ENCODE measurements around the gene STAC2. TPM values are rescaled to one million over a fixed set of nuclear protein-coding genes. Genes with fewer than 3 reads are reported as not detected.
A peak's percentile ranks its signal among the peaks of the same experiment; 100 is the strongest.
"Not testable (repeated sequence)": the region's sequence is repeated elsewhere in the genome, so short reads cannot be mapped to it uniquely, and the experiment has no call there.

STAC2 gene
- total RNA-seq, 2 experiments from 2014 or later, result not detected

DNA sequence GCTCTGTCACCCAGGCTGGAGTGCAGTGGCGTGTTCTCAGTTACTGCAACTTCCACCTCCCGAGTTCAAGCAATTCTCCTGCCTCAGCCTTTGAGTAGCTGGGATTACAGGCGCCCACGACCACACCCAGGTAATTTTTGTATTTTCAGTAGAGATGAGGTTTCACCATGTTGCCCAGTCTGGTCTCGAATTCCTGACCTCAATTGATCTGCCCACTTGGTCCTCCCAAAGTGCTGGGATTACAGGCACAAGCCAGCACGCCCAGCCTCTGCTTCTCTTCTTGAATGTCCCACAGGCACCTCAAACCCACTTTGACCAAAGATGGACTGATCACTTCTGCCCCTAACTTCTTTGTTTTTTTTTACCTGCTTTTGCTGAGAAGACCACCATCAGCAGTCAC, 55.2 kb downstream of the STAC2 start:
- POLR2A ChIA-PET, result no interaction called here
- peaks cover 5% of the 10 kb centered on the region for H3K9me3 Mint-ChIP-seq
- H3K4me1 Mint-ChIP-seq, result peaks cover 49% of the 10 kb centered on the region

GRCh38 chr17:39170109-39170508, 55.6 kb downstream of the STAC2 start:
- no peak overlapping the region for H3K4me3 Mint-ChIP-seq
- ChIA-PET POLR2A (no interaction called here), CTCF (interaction anchor here (0.7 to 3.0 kb wide), 3 partner anchors 17 to 186 kb away, joined by 3 to 11 read pairs (median 4); no protein-coding TSS in a partner anchor)
- H3K4me1 Mint-ChIP-seq, result peaks cover 49% of the 10 kb centered on the region
- no peak overlapping the region for H3K27ac Mint-ChIP-seq
- H3K9me3 Mint-ChIP-seq, result peaks cover 5% of the 10 kb centered on the region
- peaks cover 7% of the 10 kb centered on the region for H3K36me3 Mint-ChIP-seq (ENCODE audit: low read depth)
- peaks cover 26% of the 10 kb centered on the region for H3K27me3 Mint-ChIP-seq
- DNase-seq, result no peak

More for the DNA sequence above, 55.2 kb downstream of the STAC2 start:
- Mint-ChIP-seq H3K36me3 (ENCODE audit: low read depth) (peaks cover 7% of the 10 kb centered on the region), H3K4me3 (no peak overlapping the region), H3K27ac (peak overlapping the region; percentile 6), H3K27me3 (peaks cover 25% of the 10 kb centered on the region)
- DNase-seq, result no peak
- CTCF ChIA-PET, result interaction anchor here (0.6 to 3.0 kb wide), 5 partner anchors 17 to 473 kb away, joined by 3 to 11 read pairs (median 3); no protein-coding TSS in a partner anchor

DNA sequence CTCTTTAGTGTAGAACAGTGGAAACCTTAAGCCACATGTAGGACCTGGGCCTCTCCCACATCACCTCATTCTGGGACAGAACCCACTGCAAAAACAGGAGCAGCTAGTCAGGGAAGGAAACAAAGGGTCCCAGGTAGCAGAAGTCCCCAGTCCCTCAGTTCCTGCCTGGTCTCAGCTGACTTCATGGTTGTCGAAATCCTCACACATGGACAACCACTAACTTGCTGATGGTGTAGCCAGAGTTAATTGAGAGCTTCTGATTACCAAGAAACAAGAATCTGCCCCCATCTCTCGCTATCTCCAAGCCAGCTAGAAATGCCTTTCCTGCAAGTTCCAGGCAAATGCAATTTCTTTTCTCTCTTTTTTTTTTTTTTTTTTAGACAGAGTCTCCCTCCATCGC, 56.2 kb downstream of the STAC2 start:
- ChIA-PET CTCF (interaction anchor here (0.6 to 3.0 kb wide), 3 partner anchors 16 to 313 kb away, joined by 3 to 11 read pairs (median 3); no protein-coding TSS in a partner anchor), POLR2A (no interaction called here)
- Mint-ChIP-seq H3K4me1 (peaks cover 50% of the 10 kb centered on the region), H3K27ac (no peak overlapping the region), H3K36me3 (ENCODE audit: low read depth) (peaks cover 5% of the 10 kb centered on the region), H3K4me3 (no peak overlapping the region), H3K9me3 (peaks cover 5% of the 10 kb centered on the region), H3K27me3 (peaks cover 32% of the 10 kb centered on the region)
- no peak for DNase-seq

DNA sequence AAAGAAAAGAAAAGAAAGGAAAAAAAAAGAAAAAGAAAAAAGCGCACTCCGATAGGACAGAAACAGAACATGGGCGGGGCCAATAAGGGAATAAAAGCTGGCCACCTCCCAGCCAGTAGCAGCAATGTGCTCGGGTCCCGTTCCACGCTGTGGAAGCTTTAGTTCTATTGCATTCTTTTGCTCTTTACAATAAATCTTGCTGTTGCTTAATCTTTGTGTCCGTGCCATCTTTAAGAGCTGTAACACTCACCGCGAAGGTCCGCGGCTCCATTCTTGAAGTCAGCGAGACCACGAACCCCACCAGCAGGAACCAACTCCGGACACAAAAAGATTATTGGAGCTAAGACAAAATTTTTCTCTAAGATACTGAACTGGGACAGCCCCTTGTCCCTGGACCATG, 56.6 kb downstream of the STAC2 start:
- Mint-ChIP-seq H3K36me3 (ENCODE audit: low read depth) (peaks cover 5% of the 10 kb centered on the region), H3K4me1 (peaks cover 53% of the 10 kb centered on the region), H3K27me3 (peaks cover 33% of the 10 kb centered on the region), H3K4me3 (no peak overlapping the region), H3K9me3 (peaks cover 5% of the 10 kb centered on the region), H3K27ac (no peak overlapping the region)
- DNase-seq, result no peak
- CTCF ChIA-PET, result interaction anchor here (0.6 to 3.0 kb wide), 4 partner anchors 16 to 312 kb away, joined by 3 to 11 read pairs (median 4); no protein-coding TSS in a partner anchor
- POLR2A ChIA-PET, result no interaction called here

GRCh38 chr17:39168503-39168902, 57.2 kb downstream of the STAC2 start:
- POLR2A ChIA-PET; H3K36me3 Mint-ChIP-seq (ENCODE audit: low read depth); H3K9me3 Mint-ChIP-seq; H3K4me3 Mint-ChIP-seq; DNase-seq: not testable (repeated sequence)
- Mint-ChIP-seq H3K27ac (peak overlapping the region; percentile 50), H3K27me3 (peaks cover 34% of the 10 kb centered on the region), H3K4me1 (peaks cover 52% of the 10 kb centered on the region)
- CTCF ChIA-PET, result interaction anchor here (1.2 to 7.1 kb wide), 4 partner anchors 8 to 40 kb away, joined by 4 to 94 read pairs (median 40); partner anchors contain the start of gene PLXDC1

DNA sequence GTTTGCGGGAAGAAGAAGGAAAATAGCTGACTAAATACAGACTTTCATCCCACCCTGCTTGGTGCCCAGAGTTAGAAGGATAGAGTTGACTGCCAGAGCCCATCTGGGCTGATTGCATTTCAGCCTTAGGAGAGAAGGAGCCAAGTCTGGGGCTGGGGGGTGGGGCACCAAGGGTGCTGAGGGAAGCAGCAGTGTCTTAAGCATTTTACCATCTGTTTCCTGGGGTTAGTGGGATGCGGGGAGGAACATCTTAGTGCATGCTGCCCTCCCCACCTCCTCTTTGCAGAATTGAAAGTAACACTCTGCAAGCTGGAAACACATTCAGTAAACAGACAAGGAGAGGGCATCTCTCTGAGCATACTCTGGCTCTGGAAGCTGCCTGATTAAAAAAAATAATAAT, 58.3 kb downstream of the STAC2 start:
- H3K27ac Mint-ChIP-seq, result no peak overlapping the region
- H3K27me3 Mint-ChIP-seq, result peaks cover 34% of the 10 kb centered on the region
- POLR2A ChIA-PET, result no interaction called here
- CTCF ChIA-PET, result interaction anchor here (0.6 to 7.1 kb wide), 5 partner anchors 9 to 380 kb away, joined by 3 to 94 read pairs (median 5); partner anchors contain the start of gene PLXDC1
- peaks cover 5% of the 10 kb centered on the region for H3K36me3 Mint-ChIP-seq (ENCODE audit: low read depth)
- DNase-seq, result peak; percentile 31
- H3K4me3 Mint-ChIP-seq, result no peak overlapping the region
- H3K9me3 Mint-ChIP-seq, result peaks cover 5% of the 10 kb centered on the region
- peaks cover 43% of the 10 kb centered on the region for H3K4me1 Mint-ChIP-seq

DNA sequence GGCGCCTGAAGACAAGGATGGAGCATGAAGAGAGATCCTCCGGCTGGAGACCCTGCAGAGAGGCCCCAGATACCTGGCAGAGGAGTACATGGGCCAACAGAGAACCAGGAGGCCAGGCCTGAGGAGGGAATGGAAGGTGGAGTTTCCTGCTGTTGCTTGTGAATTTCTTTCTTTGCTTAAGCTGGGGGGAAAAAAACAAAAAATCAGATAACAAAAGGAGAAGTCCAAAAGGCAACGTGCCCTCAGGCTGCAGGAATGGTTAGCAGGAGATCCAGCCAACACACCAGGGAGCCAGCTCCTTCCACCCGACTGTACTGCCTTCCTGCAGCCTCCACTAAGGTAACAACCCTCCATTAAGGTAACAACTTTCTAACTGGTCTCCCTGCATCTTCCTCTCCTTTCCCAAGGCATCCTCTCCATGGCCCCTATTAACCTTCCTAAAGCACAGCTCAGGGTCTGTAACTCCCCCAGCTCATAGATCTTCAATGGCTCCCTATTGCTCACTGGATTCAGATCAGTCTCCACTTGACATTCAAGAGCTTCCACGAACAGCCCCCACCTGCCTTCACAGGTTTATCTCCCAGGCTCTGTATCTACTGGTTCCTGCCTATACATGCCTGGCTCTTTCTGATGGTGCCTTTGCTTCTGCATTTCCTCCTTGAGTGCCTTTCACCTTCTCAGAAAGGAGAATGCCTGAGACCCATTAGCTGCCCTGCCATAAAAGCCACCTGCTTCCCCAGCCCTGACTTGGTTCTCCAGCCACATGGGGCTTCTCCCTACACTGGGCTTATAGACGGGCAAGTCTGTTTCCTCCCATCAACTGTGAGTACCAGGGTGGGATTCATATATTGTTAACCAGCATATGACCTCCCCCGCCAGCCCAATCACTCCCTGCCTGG, 59.1 kb downstream of the STAC2 start:
- Mint-ChIP-seq H3K4me3 (no peak overlapping the region), H3K27ac (no peak overlapping the region), H3K4me1 (peaks cover 38% of the 10 kb centered on the region), H3K36me3 (ENCODE audit: low read depth) (peaks cover 5% of the 10 kb centered on the region), H3K27me3 (peaks cover 34% of the 10 kb centered on the region), H3K9me3 (peaks cover 5% of the 10 kb centered on the region)
- POLR2A ChIA-PET, result no interaction called here
- CTCF ChIA-PET, result interaction anchor here (0.5 to 7.1 kb wide), 10 partner anchors 9 to 438 kb away, joined by 3 to 94 read pairs (median 4); partner anchors contain the start of gene PLXDC1
- DNase-seq, result no peak

GRCh38 chr17:39165841-39166349, 59.9 kb downstream of the STAC2 start, which contains the start of gene ARL5C:
Gene ARL5C (minus strand): TSS chr17:39166161. CDS start chr17:39165760, 401 bp downstream.
- Mint-ChIP-seq H3K4me3 (peak within 1 kb of the TSS; percentile 81), H3K9me3 (peaks cover 5% of the 10 kb centered on the region), H3K36me3 (ENCODE audit: low read depth) (peaks cover 5% of the 10 kb centered on the region), H3K27ac (no peak within 1 kb of the TSS), H3K27me3 (peaks cover 34% of the 10 kb centered on the region), H3K4me1 (peaks cover 38% of the 10 kb centered on the region)
- DNase-seq, result no peak
- ChIA-PET POLR2A (no interaction called here), CTCF (interaction anchor here (0.5 to 7.1 kb wide), 9 partner anchors 10 to 251 kb away, joined by 3 to 94 read pairs (median 4); partner anchors contain the start of genes FBXO47 and PLXDC1)

DNA sequence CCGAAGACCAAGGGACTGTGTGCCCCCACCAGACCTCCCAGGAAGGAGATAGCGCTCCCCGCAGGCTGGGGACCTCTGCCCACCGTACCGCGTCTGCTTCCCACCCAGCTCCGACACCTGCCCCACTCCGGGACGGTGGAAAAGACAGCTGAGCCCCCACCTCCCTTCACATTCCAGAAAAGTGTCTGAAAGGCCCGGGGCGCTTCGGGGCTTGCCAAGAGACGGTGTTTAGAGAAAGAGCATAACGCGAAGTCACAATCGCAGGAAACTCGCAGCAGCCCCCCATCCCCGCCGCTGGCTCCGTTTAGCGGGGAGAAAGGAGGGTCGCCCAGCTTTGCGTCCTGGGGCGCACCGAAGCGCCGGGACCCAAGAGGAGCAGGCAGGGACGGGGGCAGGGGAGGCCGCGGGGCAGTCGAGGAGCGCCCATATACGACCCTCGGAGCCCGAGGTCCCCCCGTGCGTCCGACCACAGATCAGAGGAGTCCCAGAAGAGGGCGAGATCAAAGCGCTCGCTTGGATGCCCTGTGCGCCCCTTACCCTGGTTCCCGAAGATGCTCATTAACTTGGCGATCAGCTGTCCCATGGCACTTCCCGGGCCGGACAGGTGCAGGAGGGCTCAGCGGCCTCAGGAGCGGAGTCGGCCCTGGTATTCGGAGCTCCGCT, 60.4 kb downstream of the STAC2 start:
- H3K27ac Mint-ChIP-seq, result no peak overlapping the region
- ChIA-PET CTCF (interaction anchor here (0.5 to 7.1 kb wide), 29 partner anchors 11 to 437 kb away, joined by 3 to 94 read pairs (median 4); partner anchors contain the start of genes FBXO47, PLXDC1 and PSMB3), POLR2A (no interaction called here)
- H3K4me3 Mint-ChIP-seq, result peak overlapping the region; percentile 81
- H3K36me3 Mint-ChIP-seq (ENCODE audit: low read depth), result peaks cover 5% of the 10 kb centered on the region
- DNase-seq, result no peak
- H3K4me1 Mint-ChIP-seq, result peaks cover 38% of the 10 kb centered on the region
- peaks cover 31% of the 10 kb centered on the region for H3K27me3 Mint-ChIP-seq
- H3K9me3 Mint-ChIP-seq, result peaks cover 5% of the 10 kb centered on the region

- POLR2A ChIA-PET, result no interaction called here
- DNase-seq, result peak; percentile 81
- Mint-ChIP-seq H3K27me3 (peaks cover 29% of the 10 kb centered on the region), H3K4me3 (peak overlapping the region; percentile 81), H3K9me3 (peaks cover 5% of the 10 kb centered on the region), H3K27ac (no peak overlapping the region), H3K36me3 (ENCODE audit: low read depth) (peaks cover 5% of the 10 kb centered on the region), H3K4me1 (peaks cover 38% of the 10 kb centered on the region)
- CTCF ChIA-PET, result interaction anchor here (0.5 to 7.1 kb wide), 30 partner anchors 11 to 436 kb away, joined by 3 to 94 read pairs (median 4); partner anchors contain the start of genes FBXO47, PLXDC1, PSMB3 and RPL19
These were observed 61.0 kb downstream of the STAC2 start for GRCh38 chr17:39164675-39165143.

GRCh38 chr17:39161962-39162361, 63.8 kb downstream of the STAC2 start:
- Mint-ChIP-seq H3K27me3 (peaks cover 21% of the 10 kb centered on the region), H3K9me3 (no peaks in the 10 kb centered on the region), H3K4me1 (peaks cover 20% of the 10 kb centered on the region), H3K4me3 (no peak overlapping the region), H3K27ac (no peak overlapping the region), H3K36me3 (ENCODE audit: low read depth) (no peaks in the 10 kb centered on the region)
- CTCF ChIA-PET, result interaction anchor here (6.9 to 7.1 kb wide), 2 partner anchors 8 to 14 kb away, joined by 70 to 94 read pairs; partner anchors contain the start of gene PLXDC1
- no peak for DNase-seq
- POLR2A ChIA-PET, result no interaction called here
